HepG2 (cell line): ENCODE data around the gene STK24. TPM values are rescaled to one million over a fixed set of nuclear protein-coding genes. Genes with fewer than 3 reads are reported as not detected.

Experiments used
- ARNTL ChIP-seq: sonication (generic); formaldehyde crosslinking; IDR thresholded peaks from 2 replicates; pipeline ENCODE4 v1.4.0; 2020; ENCODE audit warnings: mild to moderate bottlenecking, missing genetic modification reagents
- FOXP1 ChIP-seq, 2 experiments: fragments of 450-650 bp in 1 of 2; IDR thresholded peaks; 2 replicates each; pipeline ENCODE4 v1.6.1; 2017 to 2018; ENCODE audit warnings: antibody characterized with exemption in 1 of 2
- NONO ChIP-seq, 2 experiments: fragments of 450-650 bp in 1 of 2; sonication (generic) in 1 of 2; formaldehyde crosslinking in 1 of 2; IDR thresholded peaks in 1 of 2; conservative IDR thresholded peaks in 1 of 2; 2 replicates each; pipeline versions ENCODE4 v1.6.1 to v1.8.0; 2017 to 2022; ENCODE audit warnings: mild to moderate bottlenecking in 1 of 2, missing genetic modification reagents in 1 of 2, moderate library complexity in 1 of 2
- SIX4 ChIP-seq: sonication (generic); formaldehyde crosslinking; IDR thresholded peaks from 2 replicates; pipeline ENCODE4 v1.4.0; 2020; ENCODE audit warnings: missing genetic modification reagents
- SOX13 ChIP-seq, 3 experiments: fragments of 450-650 bp in 1 of 3; sonication (generic) in 1 of 3; formaldehyde crosslinking in 1 of 3; IDR thresholded peaks in 2 of 3; conservative IDR thresholded peaks in 1 of 3; 2 replicates each; pipeline versions ENCODE4 v1.5.0 to v1.6.1; 2016 to 2020; ENCODE audit warnings: antibody characterized with exemption in 1 of 3, mild to moderate bottlenecking in 1 of 3, missing compliant biosample characterization in 1 of 3, missing genetic modification reagents in 1 of 3, moderate library complexity in 1 of 3
- THAP11 ChIP-seq: IDR thresholded peaks from 2 replicates; pipeline ENCODE4 v1.6.1; 2016; ENCODE audit warnings: missing biosample characterization, missing genetic modification reagents
- U2AF2 ChIP-seq: fragments of 200-400 bp; formaldehyde crosslinking; IDR thresholded peaks from 2 replicates; pipeline ENCODE4 v1.6.1; 2017; ENCODE audit warnings: low read depth, mild to moderate bottlenecking, low read length
- ZBTB20 ChIP-seq: sonication (generic); formaldehyde crosslinking; IDR thresholded peaks from 2 replicates; pipeline ENCODE4 v1.8.1; 2023; ENCODE audit warnings: missing genetic modification reagents, low read depth, mild to moderate bottlenecking, borderline replicate concordance
- ZNF441 ChIP-seq: sonication (generic); formaldehyde crosslinking; IDR thresholded peaks from 2 replicates; pipeline ENCODE4 v1.7.0; 2021; ENCODE audit warnings: missing genetic modification reagents, borderline replicate concordance
- ZNF607 ChIP-seq: sonication (generic); formaldehyde crosslinking; IDR thresholded peaks from 2 replicates; pipeline ENCODE4 v1.5.1; 2020; ENCODE audit warnings: missing genetic modification reagents, mild to moderate bottlenecking, borderline replicate concordance
- polyA plus RNA-seq, 8 experiments: library from polyadenylated mRNA; depleted of rRNA in 3 of 8; stranded (reverse) in 7 of 8; unstranded in 1 of 8; fragments of >200 nt; fragmentation: Illumina TruSeq in 4 of 8; extraction: Trizol in 4 of 8; gene quantifications; 2 replicates each; pipeline versions ENCODE4 v1.2.1 to v1.2.3, GENCODE V29; 2011 to 2016; ENCODE audit warnings: low read depth in 4 of 8, missing spikeins in 1 of 8, mixed read lengths in 1 of 8; ENCODE audit not compliant: insufficient read depth in 1 of 8
- total RNA-seq, 5 experiments: library from RNA; depleted of rRNA; stranded (reverse); fragments of >200 nt; fragmentation: Illumina TruSeq; extraction: Trizol; gene quantifications; 2 replicates each; pipeline ENCODE4 v1.2.3, GENCODE V29; 2016; ENCODE audit warnings: low read depth in 1 of 5
- TF ChIP-seq, protein P1 (sequence below): sonication (generic); formaldehyde crosslinking; IDR thresholded peaks from 2 replicates; pipeline ENCODE4 v1.8.0; 2022; ENCODE audit warnings: missing genetic modification reagents, mild to moderate bottlenecking, moderate library complexity, borderline replicate concordance
- TF ChIP-seq, protein P2 (sequence below): sonication (generic); IDR thresholded peaks from 2 replicates; pipeline ENCODE4 v1.6.1; 2016; ENCODE audit warnings: low read depth, borderline replicate concordance
- TF ChIP-seq, protein P3 (sequence below): IDR thresholded peaks from 2 replicates; pipeline ENCODE4 v1.6.1; 2016; ENCODE audit warnings: missing compliant biosample characterization, missing genetic modification reagents, borderline replicate concordance
- TF ChIP-seq, protein P4 (sequence below), 2 experiments: sonication (generic) in 1 of 2; formaldehyde crosslinking in 1 of 2; IDR thresholded peaks; 2 replicates each; pipeline versions ENCODE4 v1.4.0 to v1.6.1; 2018 to 2020; ENCODE audit warnings: missing genetic modification reagents in 2 of 2, borderline replicate concordance in 1 of 2, low read depth in 1 of 2, mild to moderate bottlenecking in 1 of 2, missing biosample characterization in 1 of 2
- TF ChIP-seq, protein P5 (sequence below): sonication (generic); formaldehyde crosslinking; IDR thresholded peaks from 2 replicates; pipeline ENCODE4 v1.5.0; 2020; ENCODE audit warnings: mild to moderate bottlenecking, missing genetic modification reagents, borderline replicate concordance
- TF ChIP-seq, protein P6 (sequence below): sonication (generic); formaldehyde crosslinking; IDR thresholded peaks from 2 replicates; pipeline ENCODE4 v1.8.0; 2022; ENCODE audit warnings: mild to moderate bottlenecking, missing genetic modification reagents, moderate library complexity

STK24 gene
- total and polyA plus RNA-seq, 2 of the 13 experiments (the other 11 are each of a cell fraction or from before 2014, with no cell fraction given): 51.3 to 73.0 TPM

DNA sequence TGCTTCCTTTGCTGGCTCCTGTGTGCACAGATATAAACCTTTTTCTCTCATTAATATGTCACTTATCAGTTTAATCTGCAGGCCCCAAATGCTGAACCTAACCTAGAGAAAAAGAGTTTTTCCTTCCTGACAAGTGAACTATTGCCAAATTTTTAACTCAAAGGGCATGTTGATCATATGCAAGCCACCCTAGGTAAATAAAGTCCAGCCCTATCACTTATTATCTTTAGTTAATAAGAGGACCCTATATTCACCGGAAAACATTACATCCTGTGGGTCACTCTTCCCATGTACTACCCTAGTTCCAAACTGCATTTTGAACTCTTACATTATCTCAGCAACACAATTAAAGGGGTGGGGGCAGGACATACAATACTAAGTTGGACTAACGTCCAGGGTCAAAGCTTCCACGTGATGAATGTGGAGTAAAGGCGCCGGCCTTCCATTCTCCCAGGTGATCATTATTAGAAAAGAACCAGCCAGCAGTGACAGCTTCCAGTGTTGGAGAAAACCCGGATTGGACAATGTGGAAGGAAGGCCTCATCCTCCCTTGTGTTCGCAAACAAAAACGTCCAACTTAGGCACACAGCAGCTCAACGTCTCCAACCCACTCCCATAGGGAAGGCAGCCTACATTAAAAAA, 86.6 kb downstream of the STK24 start (continued):
- TF ChIP-seq, protein P1, sequence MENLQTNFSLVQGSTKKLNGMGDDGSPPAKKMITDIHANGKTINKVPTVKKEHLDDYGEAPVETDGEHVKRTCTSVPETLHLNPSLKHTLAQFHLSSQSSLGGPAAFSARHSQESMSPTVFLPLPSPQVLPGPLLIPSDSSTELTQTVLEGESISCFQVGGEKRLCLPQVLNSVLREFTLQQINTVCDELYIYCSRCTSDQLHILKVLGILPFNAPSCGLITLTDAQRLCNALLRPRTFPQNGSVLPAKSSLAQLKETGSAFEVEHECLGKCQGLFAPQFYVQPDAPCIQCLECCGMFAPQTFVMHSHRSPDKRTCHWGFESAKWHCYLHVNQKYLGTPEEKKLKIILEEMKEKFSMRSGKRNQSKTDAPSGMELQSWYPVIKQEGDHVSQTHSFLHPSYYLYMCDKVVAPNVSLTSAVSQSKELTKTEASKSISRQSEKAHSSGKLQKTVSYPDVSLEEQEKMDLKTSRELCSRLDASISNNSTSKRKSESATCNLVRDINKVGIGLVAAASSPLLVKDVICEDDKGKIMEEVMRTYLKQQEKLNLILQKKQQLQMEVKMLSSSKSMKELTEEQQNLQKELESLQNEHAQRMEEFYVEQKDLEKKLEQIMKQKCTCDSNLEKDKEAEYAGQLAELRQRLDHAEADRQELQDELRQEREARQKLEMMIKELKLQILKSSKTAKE: peak; percentile 40; the same call in 1 of the 2 replicates
- TF ChIP-seq NONO (IDR thresholded peaks at IDR 0.05): no peak
- peak; percentile 44; the same call in 1 of the 2 replicates for TF ChIP-seq NONO (CRISPR knock-in tag; conservative IDR thresholded peaks at IDR 0.05)
- TF ChIP-seq ARNTL: peak; percentile 92
- TF ChIP-seq, protein P2, sequence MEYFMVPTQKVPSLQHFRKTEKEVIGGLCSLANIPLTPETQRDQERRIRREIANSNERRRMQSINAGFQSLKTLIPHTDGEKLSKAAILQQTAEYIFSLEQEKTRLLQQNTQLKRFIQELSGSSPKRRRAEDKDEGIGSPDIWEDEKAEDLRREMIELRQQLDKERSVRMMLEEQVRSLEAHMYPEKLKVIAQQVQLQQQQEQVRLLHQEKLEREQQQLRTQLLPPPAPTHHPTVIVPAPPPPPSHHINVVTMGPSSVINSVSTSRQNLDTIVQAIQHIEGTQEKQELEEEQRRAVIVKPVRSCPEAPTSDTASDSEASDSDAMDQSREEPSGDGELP: peak; percentile 83
- TF ChIP-seq SOX13 (IDR thresholded peaks at IDR 0.05): peak; percentile 81
- TF ChIP-seq SOX13 (CRISPR knock-in tag; conservative IDR thresholded peaks at IDR 0.05 in 1 of 2, IDR thresholded peaks at IDR 0.05 in 1 of 2): peak in 1 of 2 experiments; percentile 90; a peak in 2 of 4 replicates
- no peak for TF ChIP-seq FOXP1 (IDR thresholded peaks at IDR 0.05)
- peak; percentile 76; the same call in 1 of the 2 replicates for TF ChIP-seq FOXP1 (CRISPR knock-in tag; IDR thresholded peaks at IDR 0.05)
- TF ChIP-seq, protein P3, sequence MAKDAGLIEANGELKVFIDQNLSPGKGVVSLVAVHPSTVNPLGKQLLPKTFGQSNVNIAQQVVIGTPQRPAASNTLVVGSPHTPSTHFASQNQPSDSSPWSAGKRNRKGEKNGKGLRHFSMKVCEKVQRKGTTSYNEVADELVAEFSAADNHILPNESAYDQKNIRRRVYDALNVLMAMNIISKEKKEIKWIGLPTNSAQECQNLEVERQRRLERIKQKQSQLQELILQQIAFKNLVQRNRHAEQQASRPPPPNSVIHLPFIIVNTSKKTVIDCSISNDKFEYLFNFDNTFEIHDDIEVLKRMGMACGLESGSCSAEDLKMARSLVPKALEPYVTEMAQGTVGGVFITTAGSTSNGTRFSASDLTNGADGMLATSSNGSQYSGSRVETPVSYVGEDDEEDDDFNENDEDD (CRISPR knock-in tag): peak; percentile 16; the same call in 1 of the 2 replicates
- no peak for TF ChIP-seq U2AF2
- TF ChIP-seq, protein P4, sequence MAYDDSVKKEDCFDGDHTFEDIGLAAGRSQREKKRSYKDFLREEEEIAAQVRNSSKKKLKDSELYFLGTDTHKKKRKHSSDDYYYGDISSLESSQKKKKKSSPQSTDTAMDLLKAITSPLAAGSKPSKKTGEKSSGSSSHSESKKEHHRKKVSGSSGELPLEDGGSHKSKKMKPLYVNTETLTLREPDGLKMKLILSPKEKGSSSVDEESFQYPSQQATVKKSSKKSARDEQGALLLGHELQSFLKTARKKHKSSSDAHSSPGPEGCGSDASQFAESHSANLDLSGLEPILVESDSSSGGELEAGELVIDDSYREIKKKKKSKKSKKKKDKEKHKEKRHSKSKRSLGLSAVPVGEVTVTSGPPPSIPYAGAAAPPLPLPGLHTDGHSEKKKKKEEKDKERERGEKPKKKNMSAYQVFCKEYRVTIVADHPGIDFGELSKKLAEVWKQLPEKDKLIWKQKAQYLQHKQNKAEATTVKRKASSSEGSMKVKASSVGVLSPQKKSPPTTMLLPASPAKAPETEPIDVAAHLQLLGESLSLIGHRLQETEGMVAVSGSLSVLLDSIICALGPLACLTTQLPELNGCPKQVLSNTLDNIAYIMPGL (CRISPR knock-in tag; IDR thresholded peaks at IDR 0.05; ENCODE audit: borderline replicate concordance in 1 of 2, low read depth in 1 of 2): peak in 1 of 2 experiments; percentile 25; a peak in 1 of 4 replicates
- TF ChIP-seq ZNF607 (CRISPR knock-in tag): 0 out of 2 replicates have a peak, but pooled peaks have one; percentile 21
- TF ChIP-seq ZNF441 (CRISPR knock-in tag): 0 out of 2 replicates have a peak, but pooled peaks have one; percentile 32
- TF ChIP-seq, protein P5, sequence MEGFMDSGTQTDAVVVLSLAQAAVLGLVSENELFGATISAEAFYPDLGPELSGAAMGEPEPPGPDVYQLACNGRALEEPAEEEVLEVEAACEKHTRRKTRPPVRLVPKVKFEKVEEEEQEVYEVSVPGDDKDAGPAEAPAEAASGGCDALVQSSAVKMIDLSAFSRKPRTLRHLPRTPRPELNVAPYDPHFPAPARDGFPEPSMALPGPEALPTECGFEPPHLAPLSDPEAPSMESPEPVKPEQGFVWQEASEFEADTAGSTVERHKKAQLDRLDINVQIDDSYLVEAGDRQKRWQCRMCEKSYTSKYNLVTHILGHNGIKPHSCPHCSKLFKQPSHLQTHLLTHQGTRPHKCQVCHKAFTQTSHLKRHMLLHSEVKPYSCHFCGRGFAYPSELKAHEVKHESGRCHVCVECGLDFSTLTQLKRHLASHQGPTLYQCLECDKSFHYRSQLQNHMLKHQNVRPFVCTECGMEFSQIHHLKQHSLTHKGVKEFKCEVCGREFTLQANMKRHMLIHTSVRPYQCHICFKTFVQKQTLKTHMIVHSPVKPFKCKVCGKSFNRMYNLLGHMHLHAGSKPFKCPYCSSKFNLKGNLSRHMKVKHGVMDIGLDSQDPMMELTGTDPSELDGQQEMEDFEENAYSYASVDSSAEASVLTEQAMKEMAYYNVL (CRISPR knock-in tag): peak; percentile 53; the same call in 1 of the 2 replicates
- no peak for TF ChIP-seq SIX4 (CRISPR knock-in tag)
- TF ChIP-seq, protein P6, sequence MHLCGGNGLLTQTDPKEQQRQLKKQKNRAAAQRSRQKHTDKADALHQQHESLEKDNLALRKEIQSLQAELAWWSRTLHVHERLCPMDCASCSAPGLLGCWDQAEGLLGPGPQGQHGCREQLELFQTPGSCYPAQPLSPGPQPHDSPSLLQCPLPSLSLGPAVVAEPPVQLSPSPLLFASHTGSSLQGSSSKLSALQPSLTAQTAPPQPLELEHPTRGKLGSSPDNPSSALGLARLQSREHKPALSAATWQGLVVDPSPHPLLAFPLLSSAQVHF: 0 out of 2 replicates have a peak, but pooled peaks have one; percentile 24
- TF ChIP-seq ZBTB20 (CRISPR knock-in tag): peak; percentile 92; the same call in 1 of the 2 replicates
- TF ChIP-seq THAP11 (CRISPR knock-in tag): peak; percentile 31; the same call in 1 of the 2 replicates
